ENCODE data around the gene ILKAP. TPM values are rescaled to one million over a fixed set of nuclear protein-coding genes. Genes with fewer than 3 reads are reported as not detected.

ILKAP gene
- total and polyA plus RNA-seq, 12 donors: 12.3 to 131 (median 26.1) TPM

GRCh38 chr2:238124488-238125126 is 78.9 kb downstream of the ILKAP start:
- TF ChIP-seq CTCF (IDR thresholded peaks at IDR 0.05): no peak
- intact Hi-C loops (cut with DNase I): no loop called here
- Histone ChIP-seq H3K36me3 (replicated peaks in 1 of 2) (no peaks in the 10 kb centered on the region), H3K9me3 (replicated peaks in 1 of 3) (no peaks in the 10 kb centered on the region), H3K27ac (no peak overlapping the region), H3K27me3 (no peaks in the 10 kb centered on the region), H3K4me3 (no peak overlapping the region), H3K4me1 (replicated peaks in 1 of 2) (no peaks in the 10 kb centered on the region)
- 80 to 92% (median 83%) methylated on average over 19 of the region's 19 CpGs for WGBS, 4 donors
- DNase-seq: no peak

- TF ChIP-seq CTCF (IDR thresholded peaks at IDR 0.05) (no peak), POLR2A (IDR thresholded peaks at IDR 0.05) (no peak)
- DNase-seq: no peak
- WGBS, 4 donors: 63 to 89% (median 81%) methylated on average over 8 to 14 of the region's 14 CpGs
- H3K27ac ChIP-seq: no peak overlapping the region
- H3K9me3 ChIP-seq (replicated peaks in 1 of 3): no peaks in the 10 kb centered on the region
- H3K4me1 ChIP-seq (replicated peaks in 1 of 2): no peaks in the 10 kb centered on the region
- no peaks in the 10 kb centered on the region for H3K27me3 ChIP-seq
- H3K36me3 ChIP-seq (replicated peaks in 1 of 2): no peaks in the 10 kb centered on the region
- H3K4me3 ChIP-seq: no peak overlapping the region
- intact Hi-C loops (cut with DNase I): no loop called here
Measured at GRCh38 chr2:238123991-238124470, 79.5 kb downstream of the ILKAP start.

GRCh38 chr2:238123218-238123971 is 80.1 kb downstream of the ILKAP start:
- Histone ChIP-seq H3K4me1 (replicated peaks in 1 of 2) (no peaks in the 10 kb centered on the region), H3K27me3 (no peaks in the 10 kb centered on the region), H3K9me3 (replicated peaks in 1 of 3) (no peaks in the 10 kb centered on the region), H3K4me3 (no peak overlapping the region), H3K27ac (no peak overlapping the region), H3K36me3 (replicated peaks in 1 of 2) (no peaks in the 10 kb centered on the region)
- intact Hi-C loops (cut with DNase I): no loop called here
- WGBS, 4 donors: 69 to 83% (median 79%) methylated on average over 8 to 22 of the region's 22 CpGs
- TF ChIP-seq CTCF (IDR thresholded peaks at IDR 0.05) (no peak), POLR2A (IDR thresholded peaks at IDR 0.05) (no peak)
- no peak for DNase-seq

- H3K27ac ChIP-seq: no peak overlapping the region
- H3K36me3 ChIP-seq (replicated peaks in 1 of 2): no peaks in the 10 kb centered on the region
- no peaks in the 10 kb centered on the region for H3K9me3 ChIP-seq (replicated peaks in 1 of 3)
- intact Hi-C loops (cut with DNase I): no loop called here
- no peaks in the 10 kb centered on the region for H3K27me3 ChIP-seq
- no peaks in the 10 kb centered on the region for H3K4me1 ChIP-seq (replicated peaks in 1 of 2)
- no peak overlapping the region for H3K4me3 ChIP-seq
- 81 to 87% (median 86%) methylated on average over 7 to 29 of the region's 29 CpGs for WGBS, 4 donors
- TF ChIP-seq CTCF (IDR thresholded peaks at IDR 0.05) (no peak), POLR2A (IDR thresholded peaks at IDR 0.05) (no peak)
- no peak for DNase-seq
Measured at GRCh38 chr2:238122287-238123217, 80.9 kb downstream of the ILKAP start.
